GM21786 (cell line): Measurements from ENCODE around the gene SFMBT2.
A peak's percentile ranks its signal among the peaks of the same experiment; 100 is the strongest.

Experiments used
- ATAC-seq: cut with Tn5 transposase; IDR thresholded peaks from one replicate; pipeline ENCODE4 v1.9.1; 2021; ENCODE audit not compliant: unreplicated experiment

The SFMBT2 gene

GRCh38 chr10:7426349-7426748 is 15.5 kb upstream of the SFMBT2 start:
- no peak for ATAC-seq

DNA sequence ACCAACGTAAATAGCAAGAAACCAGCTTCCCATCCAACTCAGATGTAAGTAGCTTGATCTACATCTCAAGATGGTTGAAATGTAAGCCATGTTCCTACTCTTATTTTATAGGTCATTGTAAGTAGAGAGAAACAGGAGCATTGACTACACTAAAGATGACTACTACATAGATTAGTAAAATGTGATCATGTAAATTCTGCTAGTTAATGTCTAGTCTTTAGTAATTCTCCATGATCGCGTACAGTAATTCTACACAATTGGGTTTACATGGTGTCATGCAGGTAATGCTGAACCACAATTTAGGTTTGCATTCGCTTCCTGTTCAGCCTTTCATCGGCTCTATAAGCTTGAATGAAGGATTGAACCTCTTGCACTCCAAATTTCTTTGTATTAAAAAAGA is 14.9 kb upstream of the SFMBT2 start:
- ATAC-seq = no peak

DNA sequence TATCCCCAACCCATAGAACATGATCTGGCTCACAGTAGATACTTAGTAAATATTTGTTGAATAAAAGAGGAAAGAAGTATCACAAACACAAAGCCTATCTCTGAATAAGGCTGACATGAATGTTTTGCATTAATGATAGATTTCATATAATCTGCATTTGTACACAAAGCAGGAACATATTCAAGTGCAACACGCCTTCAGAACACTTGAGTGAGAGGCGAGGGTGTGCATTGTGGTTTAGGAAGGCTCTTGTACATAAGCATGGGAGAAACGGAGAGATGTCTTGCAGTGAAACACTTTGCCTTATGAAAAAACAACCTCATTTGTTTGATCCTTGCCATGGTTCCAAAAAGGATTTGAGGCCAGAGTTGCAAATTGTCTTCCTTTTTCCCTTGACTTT is 14.1 kb upstream of the SFMBT2 start:
- ATAC-seq = no peak

GRCh38 chr10:7424315-7424714 is 13.5 kb upstream of the SFMBT2 start:
- no peak for ATAC-seq

GRCh38 chr10:7423521-7423920 is 12.7 kb upstream of the SFMBT2 start:
- no peak for ATAC-seq

GRCh38 chr10:7421526-7421925 is 10.7 kb upstream of the SFMBT2 start:
- ATAC-seq = no peak

DNA sequence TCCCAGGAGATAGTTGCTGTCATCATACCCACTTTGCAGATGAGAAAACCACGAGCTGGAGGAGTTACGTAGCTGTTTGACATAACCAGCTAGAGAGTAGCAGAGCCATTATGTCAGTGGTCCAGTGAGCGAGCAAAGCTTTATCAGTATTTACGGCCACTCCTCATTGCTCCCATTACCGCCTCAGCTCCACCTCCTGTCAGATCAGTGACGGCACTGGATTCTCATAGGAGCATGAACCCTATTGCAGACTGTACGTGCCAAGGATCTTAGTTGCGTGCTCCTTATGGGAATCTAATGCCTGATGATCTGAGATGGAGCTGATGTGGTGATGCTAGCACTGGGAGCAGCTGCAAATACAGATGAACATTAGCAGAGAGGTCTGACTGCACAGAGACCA is 9.2 kb upstream of the SFMBT2 start:
- no peak for ATAC-seq

DNA sequence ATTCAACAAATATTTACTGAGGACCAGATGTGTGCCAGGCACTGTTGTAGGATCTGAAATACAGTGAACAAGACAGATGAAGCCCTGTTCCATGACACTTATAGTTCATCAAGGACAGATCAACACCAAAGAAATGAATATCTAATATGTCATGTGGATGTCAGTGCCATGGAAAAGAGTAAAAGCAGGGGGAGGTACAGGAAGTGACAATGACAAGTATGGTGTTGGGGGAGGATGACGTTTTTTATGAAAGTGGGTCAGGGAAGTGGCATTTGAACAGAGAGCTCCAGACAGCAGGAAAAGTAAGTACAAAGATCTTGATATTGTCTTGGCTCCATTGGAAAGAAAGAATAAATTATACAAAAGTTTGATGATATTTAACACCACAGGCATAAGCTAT is 7.0 kb upstream of the SFMBT2 start:
- ATAC-seq = no peak

DNA sequence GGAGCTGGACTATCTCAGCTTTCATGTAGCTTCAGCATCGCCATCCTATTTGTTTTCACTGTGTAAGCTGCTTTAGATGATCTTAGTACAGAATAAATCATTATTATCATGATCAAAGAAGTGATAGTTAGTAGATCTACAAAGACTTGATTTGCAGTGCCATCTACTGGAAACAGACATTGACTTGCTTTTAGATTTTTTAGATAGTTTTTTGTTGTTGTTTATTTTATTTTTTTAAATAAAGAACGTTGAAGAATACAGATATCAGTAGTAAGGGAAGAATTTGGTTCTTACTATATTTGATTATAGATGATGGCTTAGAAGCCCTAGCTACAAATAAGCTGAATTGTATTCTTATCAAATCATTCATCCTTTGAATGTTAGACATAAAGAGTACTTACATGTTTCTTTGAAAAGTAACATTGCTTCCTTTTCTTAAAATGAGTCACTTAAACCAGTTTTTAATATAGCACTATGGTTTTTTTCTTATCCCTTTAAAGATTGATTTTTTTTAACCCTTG is 6.3 kb upstream of the SFMBT2 start:
- ATAC-seq = no peak

- no peak for ATAC-seq
Observed at GRCh38 chr10:7414766-7415165, 3.9 kb upstream of the SFMBT2 start.

GRCh38 chr10:7412928-7413282 is 2.1 kb upstream of the SFMBT2 start:
- ATAC-seq = no peak

DNA sequence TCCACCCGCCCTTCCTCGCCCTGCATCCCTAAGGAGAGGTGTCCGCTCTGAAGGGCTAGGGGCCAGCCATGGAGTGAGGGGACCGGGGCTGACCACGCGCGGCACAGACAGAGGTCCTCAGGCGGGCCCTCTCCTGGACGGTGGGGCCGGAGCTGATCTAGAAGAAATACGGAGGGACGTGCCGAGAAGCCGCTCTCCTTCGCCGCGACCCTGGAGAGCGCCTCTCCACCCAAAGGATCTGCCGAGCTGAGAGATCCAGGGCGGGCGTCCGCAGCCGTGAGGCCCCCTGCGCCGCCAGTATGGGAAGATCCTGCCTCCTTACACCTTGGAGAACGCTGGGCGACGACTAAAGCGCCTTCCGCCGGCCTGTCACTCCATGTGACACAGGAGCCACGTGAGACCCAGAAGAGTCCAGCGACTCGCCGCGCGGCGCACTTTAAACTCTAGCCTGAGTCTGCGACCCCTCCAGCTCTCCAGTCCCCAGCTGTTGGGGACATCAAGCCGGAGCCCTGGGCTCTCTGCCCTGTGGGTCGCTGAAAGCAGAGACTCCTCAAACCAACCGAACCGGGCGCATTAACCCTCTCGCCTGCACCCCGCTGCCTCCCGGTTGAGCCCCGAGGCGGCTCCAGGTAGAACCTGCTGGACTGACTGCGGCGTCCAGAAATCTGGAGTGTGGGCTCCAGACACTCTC is 1.5 kb upstream of the SFMBT2 start:
- ATAC-seq = no peak

GRCh38 chr10:7411671-7412128 is 866 bp upstream of the SFMBT2 start:
- ATAC-seq = no peak

- ATAC-seq = no peak
Observed at GRCh38 chr10:7410301-7410861, 453 bp downstream of the SFMBT2 start.

- no peak for ATAC-seq
Observed at GRCh38 chr10:7409732-7410168, 1.1 kb downstream of the SFMBT2 start.

DNA sequence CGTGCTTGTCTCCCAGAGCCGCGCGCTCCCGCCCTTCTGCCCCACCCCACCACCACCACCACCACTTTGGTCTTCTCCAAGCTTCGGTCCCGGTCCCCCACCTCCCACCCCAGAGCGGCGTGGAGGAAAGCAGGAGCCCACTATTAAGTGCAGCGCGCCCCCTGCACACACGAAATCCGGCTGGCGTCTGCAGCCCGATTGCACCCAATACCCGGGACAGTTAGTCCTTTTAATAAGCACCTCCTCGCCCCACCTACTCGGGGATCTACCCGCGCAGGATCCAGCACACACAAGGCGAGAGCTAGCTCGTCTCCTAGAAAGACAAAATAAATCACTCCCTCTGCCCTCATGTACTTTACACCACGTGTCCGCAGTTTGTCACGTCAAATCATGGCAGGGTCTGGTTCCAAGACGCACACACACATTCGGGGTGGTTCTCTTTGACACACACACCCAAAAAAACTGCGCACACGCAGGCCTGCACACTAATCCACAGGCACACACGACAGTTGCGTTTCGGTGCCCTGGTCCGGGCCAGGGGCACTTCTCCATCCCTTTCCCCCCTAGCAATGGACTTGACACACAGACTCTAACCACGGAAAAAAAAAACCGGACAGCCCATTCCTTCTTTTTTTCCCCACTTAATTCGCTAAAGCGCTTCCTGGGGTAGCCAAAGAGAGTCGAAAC is 1.6 kb downstream of the SFMBT2 start:
- peak; percentile 44 for ATAC-seq

DNA sequence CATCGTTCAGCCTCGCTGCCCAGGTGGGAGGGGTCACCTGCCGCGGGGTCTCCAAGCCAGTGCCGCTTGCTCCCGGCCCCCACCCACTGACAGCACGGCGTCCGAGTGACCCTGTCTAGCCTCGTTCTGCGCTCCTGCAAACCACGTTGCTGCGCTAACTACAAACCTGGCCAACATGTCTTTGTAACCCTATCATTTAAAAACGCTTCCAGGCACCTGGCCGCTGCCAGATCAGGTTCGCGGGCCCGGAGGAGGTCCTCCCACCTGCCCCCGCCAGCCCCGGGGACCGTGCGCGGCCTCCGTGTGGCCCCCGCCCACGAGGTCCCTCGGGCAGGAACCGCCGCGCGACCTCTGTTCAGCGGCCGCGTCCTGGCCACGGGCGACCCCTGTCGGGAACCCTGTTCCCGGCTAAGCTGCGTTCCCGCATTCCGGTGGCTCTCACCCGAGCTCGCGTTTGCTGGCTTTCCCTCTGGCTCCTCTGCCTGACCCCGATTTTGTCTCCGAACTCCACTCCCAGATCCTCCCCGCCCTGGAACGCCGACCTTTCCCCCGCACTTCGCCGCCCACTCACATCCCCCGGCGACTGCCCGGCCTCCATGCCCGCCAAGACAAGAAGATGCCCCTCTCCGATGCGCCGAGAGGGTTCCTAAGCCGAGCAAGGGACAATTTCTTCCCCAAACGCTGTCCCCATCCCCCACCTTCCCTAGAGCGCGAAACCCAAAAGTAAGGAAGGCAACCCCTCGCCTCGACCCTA is 2.4 kb downstream of the SFMBT2 start:
- peak; percentile 24 for ATAC-seq

DNA sequence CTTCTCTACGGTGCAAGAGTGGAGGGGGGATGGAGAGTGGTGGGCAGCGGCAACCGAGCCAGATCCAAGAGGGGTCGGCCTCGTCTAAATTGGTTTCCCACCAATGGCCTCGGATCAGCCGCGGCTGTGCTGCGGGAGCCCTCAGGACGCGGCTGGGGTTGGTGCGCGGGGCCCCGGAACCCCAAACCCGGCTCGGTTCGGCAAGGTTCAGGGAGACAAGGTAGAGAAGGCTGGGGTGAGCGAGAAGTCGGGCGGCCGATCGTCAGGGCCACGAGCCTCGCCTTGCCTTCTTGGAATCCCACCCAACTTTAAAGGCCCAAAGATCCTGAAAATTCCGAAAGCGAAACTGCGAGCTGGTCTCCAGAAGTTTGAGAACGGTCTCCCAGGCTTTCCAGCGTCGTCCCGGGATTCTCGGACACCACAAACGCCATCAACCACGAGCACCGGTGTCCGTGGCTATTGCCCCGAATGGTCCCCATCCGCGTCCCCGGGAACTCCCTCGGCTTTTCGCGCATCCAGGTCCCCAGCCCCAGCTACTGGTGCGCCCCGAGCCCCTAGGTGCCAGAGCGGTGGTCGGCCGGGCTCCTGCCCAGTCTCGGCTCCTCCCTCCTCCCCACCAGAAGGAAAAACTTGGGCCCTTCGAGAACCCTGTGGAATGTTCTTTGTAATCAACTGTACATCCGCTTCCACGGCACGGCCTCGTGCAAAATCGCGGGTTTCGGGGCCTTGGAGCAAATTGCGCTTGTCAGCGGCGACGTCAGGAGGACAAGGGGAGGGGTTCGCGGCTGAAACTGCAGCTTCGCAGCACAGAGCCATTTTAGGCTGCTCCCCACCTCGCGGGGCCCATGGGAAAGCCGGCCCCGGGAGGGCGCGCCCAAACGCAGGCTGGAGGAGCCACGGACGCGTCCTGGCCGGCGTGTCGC is 3.2 kb downstream of the SFMBT2 start:
- peak; percentile 16 for ATAC-seq

DNA sequence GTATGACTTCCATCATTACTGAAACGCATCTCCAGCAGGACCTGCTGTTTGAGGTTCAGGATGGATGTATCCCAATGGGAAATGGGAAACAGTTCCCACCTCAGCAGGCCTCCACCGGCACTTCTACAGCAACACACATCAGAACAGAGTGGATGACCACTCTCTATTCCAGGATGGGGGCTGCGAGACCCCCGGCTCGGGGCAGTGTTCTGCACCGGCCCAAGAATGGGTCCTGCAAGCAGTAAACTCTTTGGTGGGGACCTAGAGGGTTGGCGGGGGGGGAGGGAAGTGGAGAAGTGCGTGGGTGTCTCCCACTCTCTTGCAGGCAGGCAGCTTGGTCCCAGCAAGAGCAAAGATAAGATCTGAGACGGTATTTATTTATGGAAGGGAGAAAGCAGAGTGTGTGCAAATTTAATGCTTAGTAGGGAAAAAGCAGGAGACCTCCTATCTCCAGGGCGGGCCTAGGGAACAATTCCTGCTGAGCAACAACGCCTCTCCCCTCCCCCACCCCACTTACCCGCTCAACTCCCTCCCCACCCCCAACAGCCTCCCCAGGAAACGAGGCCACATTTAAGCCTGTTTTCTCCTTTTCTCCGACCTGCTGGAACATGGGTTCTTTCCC is 4.0 kb downstream of the SFMBT2 start:
- ATAC-seq = no peak

- ATAC-seq = no peak
Observed at GRCh38 chr10:7405637-7406036, 5.2 kb downstream of the SFMBT2 start.
